HL-60 (cell line): ENCODE data around the gene GASK1A.

Source experiments
- CTCF ChIP-seq: IDR thresholded peaks from one replicate; pipeline ENCODE4 v1.5.1; 2011; ENCODE audit warnings: low read length, control low read depth, inconsistent platforms; ENCODE audit not compliant: insufficient read depth
- GABPA ChIP-seq: IDR thresholded peaks from 2 replicates; pipeline ENCODE4 v1.6.1; 2012; ENCODE audit warnings: low read depth
- POLR2AphosphoS5 ChIP-seq: IDR thresholded peaks from 2 replicates; pipeline ENCODE4 v1.6.1; 2012; ENCODE audit warnings: low read depth
- REST ChIP-seq: IDR thresholded peaks from 2 replicates; pipeline ENCODE4 v1.6.1; 2012; ENCODE audit warnings: low read depth; ENCODE audit not compliant: insufficient replicate concordance

- TF ChIP-seq CTCF (no peak), REST (no peak), GABPA (no peak), POLR2AphosphoS5 (no peak)
Observed at GRCh38 chr3:43018246-43018645, 39.1 kb downstream of the GASK1A start.
